Thyroid gland (tissue), 4 donors: ENCODE results near the gene MTCH1. TPM values are rescaled to one million over a fixed set of nuclear protein-coding genes. Genes with fewer than 3 reads are reported as not detected.
"Not testable (repeated sequence)": the region's sequence is repeated elsewhere in the genome, so short reads cannot be mapped to it uniquely, and the experiment has no call there.

Source experiments
- DNase-seq, 2 donors: peaks; one replicate each; pipeline ENCODE4 v3.0.0-alpha.2; 2019
- H3K27ac ChIP-seq, 3 donors: fragments of 200-600 bp; sonication (generic); 1 replicate in 2 of 3; 2 replicates in 1 of 3; pipeline ENCODE4 v1.5.1; 2016 to 2019; ENCODE audit warnings: mild to moderate bottlenecking in 1 of 3, moderate library complexity in 1 of 3
- H3K27me3 ChIP-seq: fragments of 200-600 bp; sonication (generic); one replicate; pipeline ENCODE4 v1.5.1; 2019
- H3K36me3 ChIP-seq, 2 donors: fragments of 200-600 bp; sonication (generic); one replicate each; pipeline ENCODE4 v1.5.1; 2016 to 2019
- H3K4me1 ChIP-seq, 2 donors: fragments of 200-600 bp; sonication (generic); one replicate each; pipeline ENCODE4 v1.5.1; 2017 to 2019
- H3K4me3 ChIP-seq, 3 donors: fragments of 200-600 bp; sonication (generic); replicated peaks in 1 of 3; 1 replicate in 2 of 3; 2 replicates in 1 of 3; pipeline ENCODE4 v1.5.1; 2016; ENCODE audit warnings: mild to moderate bottlenecking in 1 of 3
- H3K9me3 ChIP-seq: fragments of 200-600 bp; sonication (generic); one replicate; pipeline ENCODE4 v1.5.1; 2017
- POLR2A ChIP-seq, 2 donors: fragments of 450-650 bp; IDR thresholded peaks; one replicate each; pipeline ENCODE4 v1.6.1; 2017; ENCODE audit warnings: antibody characterized with exemption in 2 of 2, mild to moderate bottlenecking in 2 of 2, moderate library complexity in 1 of 2
- WGBS, 2 donors: methylation state at CpG; one replicate each; pipeline ENCODE4 v1.1.5; 2017; 5-methylcytosine and 5-hydroxymethylcytosine counted together
- intact Hi-C: fragments of 100-400 bp; cut with DNase I; formaldehyde crosslinking; loops from one replicate; pipeline ENCODE4 v1.15.1; 2023
- total RNA-seq, 4 donors: library from RNA; depleted of rRNA; stranded (reverse); fragments of >200 nt; gene quantifications; one replicate each; pipeline ENCODE4 v1.2.3, GENCODE V29; 2016
- TF ChIP-seq, protein P1 (sequence below), 6 experiments: fragments of 200-600 bp in 3 of 6; fragments of 450-650 bp in 3 of 6; sonication (generic) in 3 of 6; IDR thresholded peaks; one replicate each; pipeline ENCODE4 v1.5.1; 2016 to 2019; ENCODE audit warnings: antibody characterized with exemption in 6 of 6, mild to moderate bottlenecking in 2 of 6, inconsistent platforms in 1 of 6, moderate library complexity in 1 of 6

The MTCH1 gene
- total RNA-seq, 4 donors from 2014 or later = 571 to 1,096 (median 866) TPM

- no peaks in the 10 kb centered on the region for H3K9me3 ChIP-seq
- H3K4me1 ChIP-seq = no peaks in the 10 kb centered on the region
- 93 to 95% methylated on average over 10 of the region's 10 CpGs for WGBS, 2 donors
- DNase-seq = no peak
- H3K27me3 ChIP-seq = no peaks in the 10 kb centered on the region
- TF ChIP-seq, protein P1, sequence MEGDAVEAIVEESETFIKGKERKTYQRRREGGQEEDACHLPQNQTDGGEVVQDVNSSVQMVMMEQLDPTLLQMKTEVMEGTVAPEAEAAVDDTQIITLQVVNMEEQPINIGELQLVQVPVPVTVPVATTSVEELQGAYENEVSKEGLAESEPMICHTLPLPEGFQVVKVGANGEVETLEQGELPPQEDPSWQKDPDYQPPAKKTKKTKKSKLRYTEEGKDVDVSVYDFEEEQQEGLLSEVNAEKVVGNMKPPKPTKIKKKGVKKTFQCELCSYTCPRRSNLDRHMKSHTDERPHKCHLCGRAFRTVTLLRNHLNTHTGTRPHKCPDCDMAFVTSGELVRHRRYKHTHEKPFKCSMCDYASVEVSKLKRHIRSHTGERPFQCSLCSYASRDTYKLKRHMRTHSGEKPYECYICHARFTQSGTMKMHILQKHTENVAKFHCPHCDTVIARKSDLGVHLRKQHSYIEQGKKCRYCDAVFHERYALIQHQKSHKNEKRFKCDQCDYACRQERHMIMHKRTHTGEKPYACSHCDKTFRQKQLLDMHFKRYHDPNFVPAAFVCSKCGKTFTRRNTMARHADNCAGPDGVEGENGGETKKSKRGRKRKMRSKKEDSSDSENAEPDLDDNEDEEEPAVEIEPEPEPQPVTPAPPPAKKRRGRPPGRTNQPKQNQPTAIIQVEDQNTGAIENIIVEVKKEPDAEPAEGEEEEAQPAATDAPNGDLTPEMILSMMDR (IDR thresholded peaks at IDR 0.05) = no peak
- no peak for TF ChIP-seq POLR2A (IDR thresholded peaks at IDR 0.05)
- H3K36me3 ChIP-seq = no peaks in the 10 kb centered on the region
- no peak overlapping the region for H3K4me3 ChIP-seq
- H3K27ac ChIP-seq = no peak overlapping the region
- intact Hi-C loops = no loop called here
Measured at GRCh38 chr6:36940027-36940426, 46.0 kb downstream of the MTCH1 start.

GRCh38 chr6:36939005-36939404 is 47.0 kb downstream of the MTCH1 start:
- H3K27me3 ChIP-seq, H3K4me3 ChIP-seq, H3K36me3 ChIP-seq, DNase-seq, H3K27ac ChIP-seq, H3K4me1 ChIP-seq, H3K9me3 ChIP-seq, intact Hi-C loops: not testable (repeated sequence)
- 92 to 93% methylated on average over 5 of the region's 5 CpGs for WGBS, 2 donors

- intact Hi-C loops = no loop called here
- 90 to 95% methylated on average over 4 of the region's 4 CpGs for WGBS, 2 donors
Measured at GRCh38 chr6:36938536-36938935, 47.5 kb downstream of the MTCH1 start.

DNA sequence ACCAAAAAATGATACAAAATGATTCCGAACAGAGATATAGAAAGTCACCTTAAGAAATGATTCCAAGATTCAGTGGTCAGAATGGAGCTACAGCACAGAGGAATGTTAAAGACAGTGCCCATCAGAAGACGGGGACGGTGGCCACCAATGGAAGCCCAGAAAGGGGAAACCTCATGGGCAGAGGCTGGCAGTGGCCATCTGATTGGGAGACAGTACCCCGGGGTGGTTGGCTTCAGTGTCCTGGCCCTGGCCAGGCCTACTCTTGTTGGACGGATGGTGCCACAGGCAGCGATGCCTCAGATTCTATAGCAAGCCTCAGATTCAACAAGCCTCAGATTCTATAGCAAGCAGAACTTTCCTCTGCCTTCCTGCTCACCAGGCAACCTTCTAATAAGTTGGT is 48.1 kb downstream of the MTCH1 start:
- WGBS, 2 donors = 94 to 96% methylated on average over 6 of the region's 6 CpGs
- intact Hi-C loops = no loop called here
- no peak for DNase-seq

More at GRCh38 chr6:36938536-36938935, 47.5 kb downstream of the MTCH1 start:
- Histone ChIP-seq H3K4me1 (no peaks in the 10 kb centered on the region), H3K36me3 (no peaks in the 10 kb centered on the region), H3K9me3 (no peaks in the 10 kb centered on the region), H3K27me3 (no peaks in the 10 kb centered on the region), H3K27ac (no peak overlapping the region), H3K4me3 (no peak overlapping the region)
- no peak for DNase-seq
- TF ChIP-seq POLR2A (IDR thresholded peaks at IDR 0.05) = no peak

GRCh38 chr6:36936824-36937223 is 49.2 kb downstream of the MTCH1 start:
- intact Hi-C loops = no loop called here
- H3K4me1 ChIP-seq = no peaks in the 10 kb centered on the region
- no peaks in the 10 kb centered on the region for H3K9me3 ChIP-seq
- H3K4me3 ChIP-seq = no peak overlapping the region
- TF ChIP-seq, protein P1 (IDR thresholded peaks at IDR 0.05) = no peak
- TF ChIP-seq POLR2A (IDR thresholded peaks at IDR 0.05) = no peak
- 96 to 99% methylated on average over 5 of the region's 5 CpGs for WGBS, 2 donors
- no peaks in the 10 kb centered on the region for H3K36me3 ChIP-seq
- H3K27ac ChIP-seq = no peak overlapping the region
- no peaks in the 10 kb centered on the region for H3K27me3 ChIP-seq
- DNase-seq = no peak

More for the DNA sequence above, 48.1 kb downstream of the MTCH1 start:
- Histone ChIP-seq H3K27ac (no peak overlapping the region), H3K36me3 (no peaks in the 10 kb centered on the region), H3K9me3 (no peaks in the 10 kb centered on the region), H3K4me1 (no peaks in the 10 kb centered on the region), H3K4me3 (no peak overlapping the region), H3K27me3 (no peaks in the 10 kb centered on the region)
- TF ChIP-seq, protein P1 (IDR thresholded peaks at IDR 0.05) = no peak

DNA sequence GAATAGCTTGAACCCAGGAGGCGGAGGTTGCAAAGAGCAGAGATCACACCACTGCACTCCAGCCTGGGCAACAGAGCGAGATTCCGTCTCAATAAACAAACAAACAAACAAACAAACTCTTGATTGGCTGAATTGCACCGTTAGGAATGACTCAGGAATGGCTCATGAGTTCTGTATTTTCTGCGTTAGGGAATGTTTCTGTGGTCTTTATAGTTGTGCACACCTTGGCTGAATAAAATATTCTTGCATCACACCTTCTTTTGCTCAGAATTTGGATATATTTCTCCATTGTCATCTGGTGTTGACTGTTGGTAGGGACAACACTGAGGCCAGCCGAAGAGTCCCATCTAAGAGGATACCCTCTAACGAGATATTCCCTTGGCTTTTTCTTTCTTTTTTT is 51.1 kb downstream of the MTCH1 start:
- no peaks in the 10 kb centered on the region for H3K27me3 ChIP-seq
- no peak for TF ChIP-seq POLR2A (IDR thresholded peaks at IDR 0.05)
- TF ChIP-seq, protein P1 (IDR thresholded peaks at IDR 0.05) = no peak
- H3K27ac ChIP-seq = no peak overlapping the region
- H3K36me3 ChIP-seq = no peaks in the 10 kb centered on the region
- no peak for DNase-seq
- intact Hi-C loops = no loop called here
- WGBS, 2 donors = 91% methylated on average over 7 of the region's 7 CpGs
- no peaks in the 10 kb centered on the region for H3K9me3 ChIP-seq
- H3K4me1 ChIP-seq = no peaks in the 10 kb centered on the region
- H3K4me3 ChIP-seq = no peak overlapping the region
